T-cell (primary cell): ENCODE data around the gene APLF. TPM values are rescaled to one million over a fixed set of nuclear protein-coding genes. Genes with fewer than 3 reads are reported as not detected.

ENCODE experiments used
- ATAC-seq, 4 experiments: fragments of 200-7000 bp in 3 of 4; fragments of 150-1000 bp in 1 of 4; cut with Tn5 transposase; replicated peaks in 1 of 4; 1 replicate in 3 of 4; 2 replicates in 1 of 4; pipeline ENCODE4 v1.10.0; 2021; ENCODE audit warnings: moderate library complexity in 3 of 4, mild to moderate bottlenecking in 2 of 4, moderate number of reproducible peaks in 1 of 4
- CTCF ChIA-PET, 2 donors: fragments of 300-600 bp; sonication (Branson Sonifier 250); formaldehyde crosslinking; loops; one replicate each; lab custom pipeline; 2022; ENCODE audit warnings: antibody characterized with exemption in 2 of 2; lab: Charles Lee
- POLR2A ChIA-PET, 2 donors: fragments of 300-600 bp; sonication (Branson Sonifier 250); formaldehyde crosslinking; loops; one replicate each; lab custom pipeline; 2022; ENCODE audit warnings: antibody characterized with exemption in 2 of 2; lab: Charles Lee
- DNase-seq, 35 experiments: peaks; one replicate each; pipeline versions ENCODE4 v3.0.0 to v3.0.0-alpha.2; 2013 to 2023
- H3K27ac ChIP-seq: one replicate; pipeline ENCODE4 v1.5.1; 2013; ENCODE audit warnings: low read length
- H3K27me3 ChIP-seq, 2 experiments: replicated peaks in 1 of 2; 1 replicate in 1 of 2; 2 replicates in 1 of 2; pipeline versions ENCODE4 v1.6.1 to v1.7.0; 2013; ENCODE audit warnings: low read length in 1 of 2, mixed read lengths in 1 of 2; ENCODE audit not compliant: control insufficient read depth in 2 of 2, insufficient read depth in 2 of 2; ENCODE audit errors: extremely low read depth in 1 of 2
- H3K36me3 ChIP-seq, 2 donors: 1 replicate in 1 of 2; 2 replicates in 1 of 2; pipeline versions ENCODE4 v1.6.1 to v1.7.0; 2013; ENCODE audit warnings: low read length in 1 of 2; ENCODE audit not compliant: control insufficient read depth in 2 of 2, insufficient read depth in 1 of 2; ENCODE audit errors: extremely low read depth in 1 of 2
- H3K4me1 ChIP-seq, 2 experiments: 1 replicate in 1 of 2; 2 replicates in 1 of 2; pipeline versions ENCODE4 v1.6.1 to v1.7.0; 2013; ENCODE audit warnings: low read length in 2 of 2, mixed read lengths in 1 of 2; ENCODE audit not compliant: insufficient read depth in 2 of 2, control insufficient read depth in 1 of 2; ENCODE audit errors: extremely low read depth in 1 of 2
- H3K4me3 ChIP-seq, 2 donors: 1 replicate in 1 of 2; 2 replicates in 1 of 2; pipeline versions ENCODE4 v1.5.1 to v1.7.0; 2013; ENCODE audit warnings: mild to moderate bottlenecking in 2 of 2, low read length in 1 of 2, moderate library complexity in 1 of 2; ENCODE audit not compliant: control insufficient read depth in 1 of 2; ENCODE audit errors: extremely low read depth in 1 of 2
- H3K9me3 ChIP-seq: 2 replicates; pipeline ENCODE4 v1.7.0; 2013
- H3K27ac Mint-ChIP-seq, 2 donors: one replicate each; pipeline ENCODE4 v1.8.0; 2020 to 2021; ENCODE audit warnings: mild to moderate bottlenecking in 2 of 2, mixed read lengths in 2 of 2
- H3K27me3 Mint-ChIP-seq, 2 donors: one replicate each; pipeline ENCODE4 v1.8.0; 2021 to 2022; ENCODE audit warnings: mixed read lengths in 2 of 2
- H3K36me3 Mint-ChIP-seq: one replicate; pipeline ENCODE4 v1.8.0; 2021; ENCODE audit warnings: mixed read lengths
- H3K4me1 Mint-ChIP-seq, 3 donors: one replicate each; pipeline ENCODE4 v1.8.0; 2020 to 2022; ENCODE audit warnings: mixed read lengths in 3 of 3, mild to moderate bottlenecking in 1 of 3
- H3K4me3 Mint-ChIP-seq, 3 donors: one replicate each; pipeline ENCODE4 v1.8.0; 2020 to 2022; ENCODE audit warnings: mild to moderate bottlenecking in 3 of 3, mixed read lengths in 3 of 3, moderate library complexity in 3 of 3
- H3K9me3 Mint-ChIP-seq, 3 donors: one replicate each; pipeline ENCODE4 v1.8.0; 2020 to 2022; ENCODE audit warnings: mixed read lengths in 3 of 3
- WGBS: methylation state at CpG from one replicate; pipeline ENCODE4 v1.1.5; 2013; ENCODE audit warnings: missing lambda C conversion rate; ENCODE audit not compliant: insufficient coverage; 5-methylcytosine and 5-hydroxymethylcytosine counted together
- total RNA-seq, 35 experiments: library from RNA in 6 of 35; stranded (reverse) in 6 of 35; fragments of 120-200 nt in 1 of 35; gene quantifications; one replicate each; pipeline versions ENCODE4 v1.2.1 to v1.2.4 and lab custom pipeline; 2013 to 2026

Gene APLF
- total RNA-seq, 5 donors from 2014 or later (not counting 1 experiment from before 2014, with no cell fraction given): 4.3 to 6.1 (median 5.1) TPM

GRCh38 chr2:68562934-68563333 is 95.5 kb downstream of the APLF start:
- Histone ChIP-seq H3K9me3 (no peaks in the 10 kb centered on the region), H3K27ac (no peak overlapping the region), H3K4me3 (no peak overlapping the region), H3K4me1 (no peaks in the 10 kb centered on the region), H3K36me3 (no peaks in the 10 kb centered on the region), H3K27me3 (no peaks in the 10 kb centered on the region)
- ATAC-seq: no peak
- H3K4me3 Mint-ChIP-seq: no peak overlapping the region
- WGBS: no CpG with 5 or more reads among the region's 2 CpGs
- no peak overlapping the region for H3K27ac Mint-ChIP-seq
- no peaks in the 10 kb centered on the region for H3K27me3 Mint-ChIP-seq
- no peak for DNase-seq
- POLR2A ChIA-PET: no interaction called here
- no peaks in the 10 kb centered on the region for H3K4me1 Mint-ChIP-seq
- no peaks in the 10 kb centered on the region for H3K9me3 Mint-ChIP-seq
- peaks cover 2% of the 10 kb centered on the region for H3K36me3 Mint-ChIP-seq
- CTCF ChIA-PET: no interaction called here

- H3K27ac Mint-ChIP-seq: no peak overlapping the region
- peaks cover 8% of the 10 kb centered on the region for H3K36me3 Mint-ChIP-seq
- H3K4me3 Mint-ChIP-seq: no peak overlapping the region
- POLR2A ChIA-PET: no interaction called here
- H3K27ac ChIP-seq: no peak overlapping the region
- H3K4me1 Mint-ChIP-seq: no peaks in the 10 kb centered on the region
- no peaks in the 10 kb centered on the region for H3K36me3 ChIP-seq
- no CpG with 5 or more reads among the region's 2 CpGs for WGBS
- H3K9me3 ChIP-seq: no peaks in the 10 kb centered on the region
- H3K4me3 ChIP-seq: no peak overlapping the region
- H3K4me1 ChIP-seq: no peaks in the 10 kb centered on the region
- no peaks in the 10 kb centered on the region for H3K27me3 ChIP-seq
- DNase-seq: no peak
- H3K27me3 Mint-ChIP-seq: no peaks in the 10 kb centered on the region
- no peaks in the 10 kb centered on the region for H3K9me3 Mint-ChIP-seq
- ATAC-seq: no peak
- CTCF ChIA-PET: interaction anchor here in 1 of 2 donors (1.1 kb wide), 1 partner anchor 31 kb away, joined by 3 read pairs; no protein-coding TSS in a partner anchor
Measured at GRCh38 chr2:68564426-68564825, 97.0 kb downstream of the APLF start.

- Mint-ChIP-seq H3K4me1 (no peaks in the 10 kb centered on the region), H3K9me3 (no peaks in the 10 kb centered on the region), H3K36me3 (peaks cover 13% of the 10 kb centered on the region), H3K4me3 (no peak overlapping the region), H3K27me3 (no peaks in the 10 kb centered on the region), H3K27ac (no peak overlapping the region)
- ChIA-PET POLR2A (no interaction called here), CTCF (no interaction called here)
- no peak for DNase-seq
- Histone ChIP-seq H3K9me3 (no peaks in the 10 kb centered on the region), H3K27me3 (no peaks in the 10 kb centered on the region), H3K36me3 (no peaks in the 10 kb centered on the region), H3K4me3 (no peak overlapping the region), H3K27ac (no peak overlapping the region), H3K4me1 (no peaks in the 10 kb centered on the region)
- no peak for ATAC-seq
Measured at GRCh38 chr2:68565273-68565672, 97.9 kb downstream of the APLF start.

- DNase-seq: no peak
- ChIA-PET CTCF (no interaction called here), POLR2A (no interaction called here)
- Histone ChIP-seq H3K4me3 (no peak overlapping the region), H3K27ac (no peak overlapping the region), H3K4me1 (no peaks in the 10 kb centered on the region), H3K9me3 (no peaks in the 10 kb centered on the region), H3K36me3 (no peaks in the 10 kb centered on the region), H3K27me3 (no peaks in the 10 kb centered on the region)
- Mint-ChIP-seq H3K27me3 (no peaks in the 10 kb centered on the region), H3K36me3 (peaks cover 19% of the 10 kb centered on the region), H3K9me3 (no peaks in the 10 kb centered on the region), H3K4me1 (no peaks in the 10 kb centered on the region), H3K27ac (no peak overlapping the region), H3K4me3 (no peak overlapping the region)
- ATAC-seq: no peak
- no CpG with 5 or more reads among the region's 4 CpGs for WGBS
Measured at GRCh38 chr2:68565858-68566257, 98.5 kb downstream of the APLF start.

GRCh38 chr2:68566362-68566761 is 99.0 kb downstream of the APLF start:
- no peak overlapping the region for H3K4me3 ChIP-seq
- no peaks in the 10 kb centered on the region for H3K27me3 ChIP-seq
- H3K4me3 Mint-ChIP-seq: no peak overlapping the region
- no peaks in the 10 kb centered on the region for H3K4me1 Mint-ChIP-seq
- H3K9me3 ChIP-seq: no peaks in the 10 kb centered on the region
- peaks cover 20% of the 10 kb centered on the region for H3K36me3 Mint-ChIP-seq
- H3K27ac Mint-ChIP-seq: no peak overlapping the region
- WGBS: no CpG with 5 or more reads among the region's 3 CpGs
- ChIA-PET POLR2A (no interaction called here), CTCF (no interaction called here)
- H3K27ac ChIP-seq: no peak overlapping the region
- H3K4me1 ChIP-seq: no peaks in the 10 kb centered on the region
- H3K27me3 Mint-ChIP-seq: no peaks in the 10 kb centered on the region
- ATAC-seq (no peak), DNase-seq (no peak)
- H3K36me3 ChIP-seq: no peaks in the 10 kb centered on the region
- no peaks in the 10 kb centered on the region for H3K9me3 Mint-ChIP-seq

GRCh38 chr2:68568116-68568515 is 100.7 kb downstream of the APLF start:
- Mint-ChIP-seq H3K27ac (no peak overlapping the region), H3K4me3 (no peak overlapping the region), H3K27me3 (no peaks in the 10 kb centered on the region), H3K36me3 (peaks cover 20% of the 10 kb centered on the region), H3K4me1 (no peaks in the 10 kb centered on the region), H3K9me3 (no peaks in the 10 kb centered on the region)
- WGBS: no CpG with 5 or more reads among the region's 1 CpG
- Histone ChIP-seq H3K9me3 (no peaks in the 10 kb centered on the region), H3K4me3 (no peak overlapping the region), H3K4me1 (no peaks in the 10 kb centered on the region), H3K27ac (no peak overlapping the region), H3K27me3 (no peaks in the 10 kb centered on the region), H3K36me3 (no peaks in the 10 kb centered on the region)
- DNase-seq (no peak), ATAC-seq (no peak)
- ChIA-PET CTCF (no interaction called here), POLR2A (interaction anchor here in 1 of 2 donors (0.5 kb wide), 1 partner anchor 327 kb away, joined by 5 read pairs; no protein-coding TSS in a partner anchor)

- Histone ChIP-seq H3K9me3 (no peaks in the 10 kb centered on the region), H3K27ac (no peak overlapping the region), H3K4me1 (no peaks in the 10 kb centered on the region), H3K36me3 (no peaks in the 10 kb centered on the region), H3K4me3 (no peak overlapping the region), H3K27me3 (no peaks in the 10 kb centered on the region)
- POLR2A ChIA-PET: no interaction called here
- Mint-ChIP-seq H3K27me3 (no peaks in the 10 kb centered on the region), H3K4me1 (no peaks in the 10 kb centered on the region), H3K9me3 (no peaks in the 10 kb centered on the region), H3K27ac (no peak overlapping the region), H3K36me3 (peaks cover 27% of the 10 kb centered on the region), H3K4me3 (no peak overlapping the region)
- CTCF ChIA-PET: no interaction called here
- ATAC-seq: no peak
- WGBS: 100% methylated on average over 1 of the region's 1 CpG
- DNase-seq: no peak
Measured at GRCh38 chr2:68569604-68570003, 102.2 kb downstream of the APLF start.
